Astrocyte (in vitro differentiated cells and primary cell): ENCODE data around the gene TSEN2.

Source experiments
- CTCF ChIP-seq: IDR thresholded peaks from 2 replicates; pipeline ENCODE4 v1.5.1; 2011; ENCODE audit warnings: low read depth, mild to moderate bottlenecking, inconsistent platforms, low read length, moderate library complexity; ENCODE audit not compliant: insufficient read depth
- EZH2 ChIP-seq: IDR thresholded peaks from 2 replicates; pipeline ENCODE4 v1.6.1; 2012; ENCODE audit warnings: mild to moderate bottlenecking, low read length, inconsistent platforms; ENCODE audit not compliant: insufficient read depth

DNA sequence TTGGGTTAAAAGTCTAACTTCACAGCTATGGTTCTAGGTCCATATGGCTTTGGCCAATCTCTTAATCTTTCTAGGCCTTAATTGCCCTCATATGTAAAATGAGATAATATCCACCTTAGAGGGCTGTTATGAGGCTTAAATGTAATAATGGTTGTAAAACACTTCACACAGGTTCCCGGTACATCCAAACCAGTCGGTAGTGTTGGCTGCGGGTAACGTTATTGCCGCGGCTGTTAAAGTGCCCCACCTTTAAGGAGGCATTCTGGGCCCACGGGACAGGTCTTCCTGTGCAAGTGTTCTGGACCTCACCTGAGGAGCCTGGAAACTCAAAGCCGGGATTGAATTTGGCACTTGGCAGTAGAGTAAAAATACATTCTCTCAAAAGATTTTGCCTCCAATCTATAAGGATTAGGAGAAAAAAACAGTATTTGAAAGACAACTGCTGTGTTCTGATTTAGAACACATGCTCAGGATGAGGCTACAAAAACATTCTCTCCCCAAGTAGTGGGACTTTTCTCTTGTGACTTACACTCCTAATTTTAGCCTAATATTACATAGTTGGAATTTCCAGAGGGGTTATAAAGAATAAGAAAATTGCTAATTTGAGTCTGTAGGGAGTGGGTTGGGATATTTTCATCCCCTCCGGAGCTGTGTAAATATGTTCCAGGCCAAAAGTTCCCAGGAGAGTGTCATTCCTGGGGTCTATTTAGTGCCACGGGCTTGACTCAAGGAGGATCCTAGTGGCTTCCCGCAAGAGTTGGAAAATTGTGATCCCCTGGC, 44.9 kb upstream of the TSEN2 start:
- TF ChIP-seq CTCF (no peak), EZH2 (no peak)
